ENCODE measurements around the gene DCC. TPM values are rescaled to one million over a fixed set of nuclear protein-coding genes. Genes with fewer than 3 reads are reported as not detected.

Gene DCC
- total and polyA plus RNA-seq, 10 donors = 0.03 to 9.2 (median 0.91) TPM; not detected in 1

GRCh38 chr18:53153800-53154199 is 813.8 kb downstream of the DCC start:
- Histone ChIP-seq H3K4me3 (no peak overlapping the region), H3K4me1 (no peaks in the 10 kb centered on the region), H3K27ac (no peak overlapping the region), H3K36me3 (no peaks in the 10 kb centered on the region), H3K9me3 (no peaks in the 10 kb centered on the region), H3K27me3 (replicated peaks in 1 of 7) (no peaks in the 10 kb centered on the region)
- DNase-seq = no peak
- intact Hi-C loops (cut with DNase I; ENCODE audit: low total_unique reads) = no loop called here
- 76 to 93% (median 82%) methylated on average over 5 of the region's 5 CpGs for WGBS, 5 donors
- TF ChIP-seq CTCF (IDR thresholded peaks at IDR 0.05 in 8 of 11, conservative IDR thresholded peaks at IDR 0.05 in 3 of 11) = no peak
- TF ChIP-seq POLR2AphosphoS5 (IDR thresholded peaks at IDR 0.05) = no peak
- no peak for TF ChIP-seq POLR2A (IDR thresholded peaks at IDR 0.05)

- WGBS, 5 donors = 67 to 81% (median 71%) methylated on average over 1 of the region's 1 CpG
- Histone ChIP-seq H3K27ac (no peak overlapping the region), H3K27me3 (replicated peaks in 1 of 7) (no peaks in the 10 kb centered on the region), H3K9me3 (peaks cover 0 to 4% (median 0%) of the 10 kb centered on the region in 8 donors), H3K36me3 (no peaks in the 10 kb centered on the region), H3K4me3 (no peak overlapping the region), H3K4me1 (no peaks in the 10 kb centered on the region)
- DNase-seq = no peak
- intact Hi-C loops (cut with DNase I; ENCODE audit: low total_unique reads) = no loop called here
- TF ChIP-seq CTCF (IDR thresholded peaks at IDR 0.05 in 8 of 11, conservative IDR thresholded peaks at IDR 0.05 in 3 of 11) (no peak), POLR2A (IDR thresholded peaks at IDR 0.05) (no peak), POLR2AphosphoS5 (IDR thresholded peaks at IDR 0.05) (no peak)
These were observed 825.8 kb downstream of the DCC start for GRCh38 chr18:53165770-53166169.

GRCh38 chr18:53169346-53169745 is 829.3 kb downstream of the DCC start:
- DNase-seq = no peak
- peaks cover 0 to 9% (median 0%) of the 10 kb centered on the region in 8 donors for H3K9me3 ChIP-seq
- no peak overlapping the region for H3K27ac ChIP-seq
- TF ChIP-seq CTCF (IDR thresholded peaks at IDR 0.05 in 8 of 11, conservative IDR thresholded peaks at IDR 0.05 in 3 of 11) = no peak
- no peak for TF ChIP-seq POLR2AphosphoS5 (IDR thresholded peaks at IDR 0.05)
- no peak for TF ChIP-seq POLR2A (IDR thresholded peaks at IDR 0.05)
- intact Hi-C loops (cut with DNase I; ENCODE audit: low total_unique reads) = no loop called here
- H3K4me1 ChIP-seq = no peaks in the 10 kb centered on the region
- no peaks in the 10 kb centered on the region for H3K27me3 ChIP-seq (replicated peaks in 1 of 7)
- H3K36me3 ChIP-seq = no peaks in the 10 kb centered on the region
- H3K4me3 ChIP-seq = no peak overlapping the region
- 77 to 84% (median 80%) methylated on average over 5 of the region's 5 CpGs for WGBS, 5 donors

GRCh38 chr18:53191634-53192033 is 851.6 kb downstream of the DCC start:
- TF ChIP-seq POLR2A (IDR thresholded peaks at IDR 0.05) = no peak
- TF ChIP-seq CTCF (IDR thresholded peaks at IDR 0.05 in 8 of 11, conservative IDR thresholded peaks at IDR 0.05 in 3 of 11) = no peak
- no peak for TF ChIP-seq POLR2AphosphoS5 (IDR thresholded peaks at IDR 0.05)
- no peak overlapping the region for H3K4me3 ChIP-seq
- no peak overlapping the region for H3K27ac ChIP-seq
- H3K9me3 ChIP-seq = peaks cover 0 to 5% (median 0%) of the 10 kb centered on the region in 8 donors
- H3K36me3 ChIP-seq = no peaks in the 10 kb centered on the region
- H3K4me1 ChIP-seq = no peaks in the 10 kb centered on the region
- intact Hi-C loops (cut with DNase I; ENCODE audit: low total_unique reads) = no loop called here
- H3K27me3 ChIP-seq (replicated peaks in 1 of 7) = no peaks in the 10 kb centered on the region
- WGBS, 5 donors = 54 to 69% (median 64%) methylated on average over 3 of the region's 3 CpGs
- DNase-seq = no peak

Data from spleen (tissue), 11 donors.